K562 (cell line): ENCODE results near the gene PRM3. TPM values are rescaled to one million over a fixed set of nuclear protein-coding genes. Genes with fewer than 3 reads are reported as not detected.

Experiments used
- ARNT ChIP-seq, 2 experiments: fragments of 450-650 bp; IDR thresholded peaks; 2 replicates each; pipeline ENCODE4 v1.6.1; 2016; ENCODE audit warnings: mild to moderate bottlenecking in 1 of 2
- ATF1 ChIP-seq, 2 experiments: fragments of 450-650 bp in 1 of 2; IDR thresholded peaks; 2 replicates each; pipeline ENCODE4 v1.6.1; 2016; ENCODE audit warnings: missing compliant biosample characterization in 1 of 2, missing genetic modification characterization in 1 of 2
- ATF7 ChIP-seq: fragments of 450-650 bp; IDR thresholded peaks from 2 replicates; pipeline ENCODE4 v1.7.1; 2014; ENCODE audit warnings: mild to moderate bottlenecking, moderate library complexity
- CREBBP ChIP-seq: IDR thresholded peaks from one replicate; pipeline ENCODE4 v1.6.1; 2012; ENCODE audit warnings: low read depth, mild to moderate bottlenecking, control low read depth, inconsistent platforms, low read length
- CTBP1 ChIP-seq: fragments of 450-650 bp; IDR thresholded peaks from 2 replicates; pipeline ENCODE4 v1.6.1; 2016; ENCODE audit warnings: borderline replicate concordance
- DNMT1 ChIP-seq: fragments of 450-650 bp; IDR thresholded peaks from 2 replicates; pipeline ENCODE4 v1.6.1; 2016; ENCODE audit warnings: antibody characterized with exemption, mild to moderate bottlenecking
- GATAD2A ChIP-seq: fragments of 450-650 bp; IDR thresholded peaks from 2 replicates; pipeline ENCODE4 v1.6.1; 2017
- HDAC2 ChIP-seq: fragments of 450-650 bp; IDR thresholded peaks from 2 replicates; pipeline ENCODE4 v1.6.1; 2016; ENCODE audit warnings: mild to moderate bottlenecking
- IFI16 ChIP-seq: fragments of 250-450 bp; sonication (Bioruptor Pico); IDR thresholded peaks from 2 replicates; pipeline ENCODE4 v2.1.2; 2022; ENCODE audit warnings: mild to moderate bottlenecking, inconsistent platforms
- IRF2 ChIP-seq: sonication (generic); formaldehyde crosslinking; IDR thresholded peaks from 2 replicates; pipeline ENCODE4 v1.8.1; 2022; ENCODE audit warnings: mild to moderate bottlenecking, missing genetic modification reagents
- MAFK ChIP-seq: IDR thresholded peaks from 2 replicates; pipeline ENCODE4 v1.6.1; 2011; ENCODE audit warnings: low read length, improper control_type of control experiment
- NR3C1 ChIP-seq: sonication (generic); formaldehyde crosslinking; IDR thresholded peaks from 2 replicates; pipeline ENCODE4 v1.8.1; 2022; ENCODE audit warnings: missing genetic modification reagents
- POLR3G ChIP-seq: IDR thresholded peaks from 2 replicates; pipeline ENCODE4 v1.6.1; 2011; ENCODE audit not compliant: insufficient read length, insufficient replicate concordance; ENCODE audit errors: extremely low read depth
- SRSF7 ChIP-seq: fragments of 200-400 bp; formaldehyde crosslinking; optimal IDR thresholded peaks from 2 replicates; pipeline ENCODE3; 2017; ENCODE audit warnings: mild to moderate bottlenecking, low read depth, low read length
- ZNF12 ChIP-seq: sonication (generic); formaldehyde crosslinking; IDR thresholded peaks from 2 replicates; pipeline ENCODE4 v1.4.0; 2020; ENCODE audit warnings: mild to moderate bottlenecking, missing genetic modification reagents
- ZNF133 ChIP-seq: fragments of 250-450 bp; sonication (Bioruptor Pico); IDR thresholded peaks from 2 replicates; pipeline ENCODE4 v1.4.0; 2020; ENCODE audit warnings: mild to moderate bottlenecking
- ZNF175 ChIP-seq: fragments of 200-800 bp; sonication (Bioruptor generic); IDR thresholded peaks from 2 replicates; pipeline ENCODE4 v1.6.1; 2016; ENCODE audit warnings: low read depth, mild to moderate bottlenecking, missing genetic modification characterization, missing compliant biosample characterization
- polyA plus RNA-seq, 8 experiments: library from polyadenylated mRNA; depleted of rRNA in 4 of 8; stranded (reverse) in 5 of 8; unstranded in 3 of 8; fragments of >200 nt; fragmentation: Nextera tagmentation in 2 of 8; fragmentation: Illumina TruSeq in 1 of 8; extraction: Ambion mirVana in 2 of 8; extraction: Trizol in 1 of 8; gene quantifications; 2 replicates each; pipeline versions ENCODE4 v1.2.1 to v1.2.3, GENCODE V29; 2011 to 2014; ENCODE audit warnings: inconsistent platforms in 1 of 8, missing spikeins in 1 of 8
- total RNA-seq, 7 experiments: library from RNA; depleted of rRNA in 6 of 7; stranded (reverse); fragments of >200 nt in 6 of 7; fragmentation: Illumina TruSeq in 2 of 7; extraction: Trizol in 2 of 7; gene quantifications; 2 replicates each; pipeline versions ENCODE4 v1.2.1 to v1.2.3, GENCODE V29; 2011 to 2021; ENCODE audit warnings: low replicate concordance in 1 of 7
- TF ChIP-seq, protein P1 (sequence below): fragments of 450-650 bp; IDR thresholded peaks from 2 replicates; pipeline ENCODE4 v1.6.1; 2016; ENCODE audit warnings: mild to moderate bottlenecking
- TF ChIP-seq, protein P2 (sequence below): fragments of 250-450 bp; sonication (Bioruptor Pico); IDR thresholded peaks from 2 replicates; pipeline ENCODE4 v1.8.0; 2021; ENCODE audit warnings: moderate library complexity, mild to moderate bottlenecking, inconsistent platforms
- TF ChIP-seq, protein P3 (sequence below): fragments of 250-450 bp; sonication (Bioruptor Pico); IDR thresholded peaks from 2 replicates; pipeline ENCODE4 v1.8.0; 2022; ENCODE audit warnings: moderate library complexity, mild to moderate bottlenecking, inconsistent platforms
- TF ChIP-seq, protein P4 (sequence below): fragments of 250-450 bp; sonication (Bioruptor Pico); IDR thresholded peaks from 2 replicates; pipeline ENCODE4 v1.4.0; 2020; ENCODE audit warnings: mild to moderate bottlenecking

Gene PRM3
- total and polyA plus RNA-seq, 9 of the 15 experiments (the other 6 are each of a cell fraction or from before 2014, with no cell fraction given), result not detected

DNA sequence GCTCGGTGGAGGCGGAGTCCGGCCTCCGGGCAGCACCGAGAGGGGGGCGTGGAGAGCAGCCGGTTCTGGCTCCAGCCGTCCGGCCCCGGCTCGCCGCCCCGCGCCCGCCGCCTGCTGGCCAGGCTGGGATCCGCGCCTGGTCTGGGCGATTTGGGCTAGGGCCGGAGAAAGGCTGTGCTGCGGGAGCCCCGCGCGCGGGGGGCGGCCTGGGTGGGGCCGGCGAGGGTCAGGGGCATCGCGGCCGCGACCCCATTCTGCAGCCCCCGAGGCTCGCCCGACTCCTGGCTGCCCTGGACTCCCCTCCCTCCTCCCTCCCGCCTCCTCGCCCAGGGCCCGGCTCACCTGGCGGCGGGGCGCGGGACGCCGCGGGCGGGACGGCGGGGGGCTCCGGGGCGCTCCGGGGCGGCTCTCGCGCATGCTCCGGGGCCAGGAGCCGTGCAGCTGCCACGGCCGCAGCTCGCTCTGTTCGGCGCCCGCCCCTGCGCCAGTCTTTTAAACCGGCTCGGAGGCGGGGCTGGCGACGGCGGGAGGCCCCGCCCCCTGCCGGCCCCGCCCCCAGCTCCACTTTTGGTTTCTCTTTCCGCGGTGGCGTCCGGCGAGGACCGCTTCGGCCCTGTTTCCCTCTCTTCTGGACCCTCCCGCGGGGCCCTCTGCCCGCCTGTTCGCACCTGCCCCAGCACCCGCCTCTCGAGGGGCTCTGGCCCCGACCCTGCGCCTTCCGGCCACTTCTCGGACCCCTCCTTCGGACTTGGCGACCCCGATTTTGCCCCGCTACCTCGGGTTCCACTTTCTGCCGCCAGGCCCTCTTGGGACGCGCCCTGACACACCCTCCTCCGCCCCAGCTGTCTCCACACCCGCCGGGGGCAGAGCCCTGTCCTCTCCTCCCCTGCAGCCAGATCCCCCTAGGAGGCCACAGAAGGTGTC, 17.4 kb downstream of the PRM3 start, which contains the start of gene SOCS1 (continued):
- TF ChIP-seq, protein P1, sequence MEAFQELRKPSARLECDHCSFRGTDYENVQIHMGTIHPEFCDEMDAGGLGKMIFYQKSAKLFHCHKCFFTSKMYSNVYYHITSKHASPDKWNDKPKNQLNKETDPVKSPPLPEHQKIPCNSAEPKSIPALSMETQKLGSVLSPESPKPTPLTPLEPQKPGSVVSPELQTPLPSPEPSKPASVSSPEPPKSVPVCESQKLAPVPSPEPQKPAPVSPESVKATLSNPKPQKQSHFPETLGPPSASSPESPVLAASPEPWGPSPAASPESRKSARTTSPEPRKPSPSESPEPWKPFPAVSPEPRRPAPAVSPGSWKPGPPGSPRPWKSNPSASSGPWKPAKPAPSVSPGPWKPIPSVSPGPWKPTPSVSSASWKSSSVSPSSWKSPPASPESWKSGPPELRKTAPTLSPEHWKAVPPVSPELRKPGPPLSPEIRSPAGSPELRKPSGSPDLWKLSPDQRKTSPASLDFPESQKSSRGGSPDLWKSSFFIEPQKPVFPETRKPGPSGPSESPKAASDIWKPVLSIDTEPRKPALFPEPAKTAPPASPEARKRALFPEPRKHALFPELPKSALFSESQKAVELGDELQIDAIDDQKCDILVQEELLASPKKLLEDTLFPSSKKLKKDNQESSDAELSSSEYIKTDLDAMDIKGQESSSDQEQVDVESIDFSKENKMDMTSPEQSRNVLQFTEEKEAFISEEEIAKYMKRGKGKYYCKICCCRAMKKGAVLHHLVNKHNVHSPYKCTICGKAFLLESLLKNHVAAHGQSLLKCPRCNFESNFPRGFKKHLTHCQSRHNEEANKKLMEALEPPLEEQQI, result no peak
- TF ChIP-seq HDAC2 (peak; percentile 77), DNMT1 (no peak), ATF1 (CRISPR knock-in tag; IDR thresholded peaks at IDR 0.05) (no peak), ATF1 (tag; IDR thresholded peaks at IDR 0.05) (no peak), MAFK (no peak), SRSF7 (no peak), ZNF133 (CRISPR knock-in tag) (no peak), GATAD2A (no peak; the same call in 1 of the 2 replicates), NR3C1 (no peak), ZNF175 (CRISPR knock-in tag) (no peak), CREBBP (no peak), IFI16 (CRISPR knock-in tag) (no peak), ZNF12 (CRISPR knock-in tag) (0 out of 2 replicates have a peak, but pooled peaks have one; percentile 34), ARNT (IDR thresholded peaks at IDR 0.05) (no peak), ATF7 (peak; percentile 38; the same call in 1 of the 2 replicates), POLR3G (no peak), CTBP1 (peak; percentile 74), IRF2 (CRISPR knock-in tag) (peak; percentile 93; the same call in 1 of the 2 replicates)
- TF ChIP-seq, protein P2, sequence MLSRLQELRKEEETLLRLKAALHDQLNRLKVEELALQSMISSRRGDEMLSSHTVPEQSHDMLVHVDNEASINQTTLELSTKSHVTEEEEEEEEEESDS, result no peak
- TF ChIP-seq, protein P3, sequence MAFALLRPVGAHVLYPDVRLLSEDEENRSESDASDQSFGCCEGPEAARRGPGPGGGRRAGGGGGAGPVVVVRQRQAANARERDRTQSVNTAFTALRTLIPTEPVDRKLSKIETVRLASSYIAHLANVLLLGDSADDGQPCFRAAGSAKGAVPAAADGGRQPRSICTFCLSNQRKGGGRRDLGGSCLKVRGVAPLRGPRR (CRISPR knock-in tag), result no peak
- TF ChIP-seq, protein P4, sequence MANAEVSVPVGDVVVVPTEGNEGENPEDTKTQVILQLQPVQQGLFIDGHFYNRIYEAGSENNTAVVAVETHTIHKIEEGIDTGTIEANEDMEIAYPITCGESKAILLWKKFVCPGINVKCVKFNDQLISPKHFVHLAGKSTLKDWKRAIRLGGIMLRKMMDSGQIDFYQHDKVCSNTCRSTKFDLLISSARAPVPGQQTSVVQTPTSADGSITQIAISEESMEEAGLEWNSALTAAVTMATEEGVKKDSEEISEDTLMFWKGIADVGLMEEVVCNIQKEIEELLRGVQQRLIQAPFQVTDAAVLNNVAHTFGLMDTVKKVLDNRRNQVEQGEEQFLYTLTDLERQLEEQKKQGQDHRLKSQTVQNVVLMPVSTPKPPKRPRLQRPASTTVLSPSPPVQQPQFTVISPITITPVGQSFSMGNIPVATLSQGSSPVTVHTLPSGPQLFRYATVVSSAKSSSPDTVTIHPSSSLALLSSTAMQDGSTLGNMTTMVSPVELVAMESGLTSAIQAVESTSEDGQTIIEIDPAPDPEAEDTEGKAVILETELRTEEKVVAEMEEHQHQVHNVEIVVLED (CRISPR knock-in tag), result no peak
